ENCODE results near the gene ATAD3A.
A peak's percentile ranks its signal among the peaks of the same experiment; 100 is the strongest.
"Not testable (repeated sequence)": the region's sequence is repeated elsewhere in the genome, so short reads cannot be mapped to it uniquely, and the experiment has no call there.

Gene ATAD3A

DNA sequence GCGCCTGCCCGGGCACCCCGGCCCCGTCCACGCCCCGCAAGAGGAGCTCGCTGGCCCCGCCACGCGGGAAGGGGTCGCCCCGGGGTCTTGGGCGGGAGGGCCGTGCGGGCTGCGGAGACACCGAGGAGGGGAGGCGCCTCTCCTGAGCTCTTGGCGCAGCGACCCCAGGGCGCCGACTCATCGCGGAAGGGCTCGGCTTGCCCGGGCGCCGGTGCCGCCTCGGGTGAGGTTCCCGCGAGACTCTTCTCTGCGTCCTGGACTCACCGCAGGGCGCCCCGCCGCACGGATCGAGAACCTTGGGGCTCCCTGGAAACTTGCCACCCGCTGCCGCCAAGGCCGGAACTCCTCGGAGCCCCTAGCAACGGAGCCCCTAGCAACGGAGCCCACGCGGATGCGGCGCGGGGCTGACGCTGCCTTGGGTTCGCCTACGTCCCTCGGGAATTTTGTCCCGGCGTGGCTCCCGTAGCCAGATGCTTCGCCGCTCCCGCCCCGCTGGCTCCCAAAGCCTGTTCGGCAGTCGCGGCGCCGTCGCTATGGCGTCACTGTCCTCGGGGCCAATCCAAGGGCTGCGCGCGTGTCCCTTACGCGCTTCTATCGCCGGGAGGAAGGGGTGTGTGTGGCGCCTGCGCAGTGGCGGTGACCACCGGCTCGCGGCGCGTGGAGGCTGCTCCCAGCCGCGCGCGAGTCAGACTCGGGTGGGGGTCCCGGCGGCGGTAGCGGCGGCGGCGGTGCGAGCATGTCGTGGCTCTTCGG is at the start of gene ATAD3A:
Gene ATAD3A (plus strand): TSS at position 630 of the 753 bp plus-strand sequence. CDS start 107 bp downstream, at position 737.
- peak; percentile 98 for DNase-seq

DNA sequence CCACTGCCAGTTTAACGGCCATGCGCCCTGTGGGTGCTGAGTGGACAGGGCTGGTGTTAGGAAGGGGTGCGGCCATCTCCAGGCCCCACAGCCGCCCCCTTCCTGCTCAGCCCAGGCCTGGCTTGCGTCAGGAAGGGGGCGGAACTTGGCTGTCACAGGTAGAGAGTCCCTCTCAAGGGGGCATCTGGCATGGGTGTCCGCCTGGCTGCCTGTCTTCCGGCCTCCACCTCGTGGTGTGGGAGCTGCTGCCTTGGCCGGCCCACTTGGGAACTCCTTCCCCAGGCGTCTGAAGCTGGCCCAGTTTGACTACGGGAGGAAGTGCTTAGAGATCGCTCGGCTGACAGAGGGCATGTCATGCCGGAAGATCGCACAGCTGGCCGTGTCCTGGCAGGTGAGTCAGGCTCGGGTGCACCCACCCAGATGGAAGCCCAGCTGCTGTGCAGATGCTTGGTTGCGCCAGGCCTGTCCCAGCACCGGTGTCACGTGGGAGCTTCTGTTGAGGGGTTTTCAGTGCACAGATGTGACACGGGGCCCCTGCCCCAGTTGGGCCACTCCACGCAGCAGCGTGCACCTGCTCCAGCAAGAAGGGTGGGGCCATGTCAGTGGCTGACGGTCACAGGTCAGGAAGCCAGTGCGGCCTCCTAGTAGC is 49.5 kb upstream of the ATAD3A start:
- peak; percentile 50 for DNase-seq

DNA sequence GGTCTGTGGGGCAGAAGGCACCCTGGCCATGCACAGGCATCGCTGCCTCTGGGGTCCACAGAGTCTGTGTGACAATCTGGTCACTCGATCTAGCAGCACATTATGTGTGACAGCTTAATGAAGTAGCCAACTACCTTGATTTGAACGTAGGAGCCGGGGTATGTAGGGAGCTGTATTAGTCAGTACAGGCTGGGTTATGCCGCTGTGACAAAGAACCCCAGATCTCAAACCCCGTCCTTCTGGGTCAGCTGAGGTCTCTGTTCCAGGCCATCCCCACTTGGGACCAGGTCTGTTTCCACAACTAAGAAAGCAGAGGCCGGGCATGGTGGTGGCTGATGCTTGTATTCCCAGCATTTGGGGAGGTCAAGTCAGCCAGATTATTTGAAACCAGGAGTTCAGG is 48.6 kb upstream of the ATAD3A start:
- DNase-seq: no peak

DNA sequence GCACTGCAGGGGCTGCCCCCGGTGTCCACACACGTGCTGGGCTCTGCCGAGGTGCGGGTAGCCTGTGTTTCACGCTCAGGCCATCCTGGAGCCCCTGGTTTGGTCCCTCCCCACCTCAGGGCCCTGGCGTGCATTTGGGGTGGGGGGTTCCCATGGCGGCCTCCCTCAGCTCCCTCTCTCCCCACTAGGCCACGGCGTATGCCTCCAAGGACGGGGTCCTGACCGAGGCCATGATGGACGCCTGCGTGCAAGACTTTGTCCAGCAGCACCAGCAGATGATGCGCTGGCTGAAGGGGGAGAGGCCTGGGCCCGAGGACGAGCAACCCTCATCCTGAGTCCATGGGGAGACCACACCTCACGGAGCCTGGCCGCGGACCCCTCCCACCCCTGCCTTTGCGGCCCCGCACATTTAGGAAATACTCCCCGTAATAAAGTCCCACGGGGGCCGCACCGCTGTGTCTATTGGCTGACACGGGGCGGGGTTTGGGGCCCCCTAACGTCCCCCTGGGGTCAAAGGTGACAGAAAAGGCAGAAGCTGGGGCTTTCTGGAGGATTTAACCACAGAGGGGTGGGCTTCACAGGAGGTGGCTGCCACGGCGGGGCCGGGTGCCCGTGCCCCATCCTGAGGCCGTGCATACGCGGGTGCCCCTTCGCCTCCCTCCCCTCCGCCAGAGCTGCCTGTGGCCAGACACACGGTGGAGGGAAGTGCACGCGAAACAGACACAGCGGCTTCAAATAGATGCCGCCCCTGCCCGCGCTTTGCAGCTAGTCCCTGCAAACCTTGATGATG is 43.6 kb upstream of the ATAD3A start:
- DNase-seq: not testable (repeated sequence)

DNA sequence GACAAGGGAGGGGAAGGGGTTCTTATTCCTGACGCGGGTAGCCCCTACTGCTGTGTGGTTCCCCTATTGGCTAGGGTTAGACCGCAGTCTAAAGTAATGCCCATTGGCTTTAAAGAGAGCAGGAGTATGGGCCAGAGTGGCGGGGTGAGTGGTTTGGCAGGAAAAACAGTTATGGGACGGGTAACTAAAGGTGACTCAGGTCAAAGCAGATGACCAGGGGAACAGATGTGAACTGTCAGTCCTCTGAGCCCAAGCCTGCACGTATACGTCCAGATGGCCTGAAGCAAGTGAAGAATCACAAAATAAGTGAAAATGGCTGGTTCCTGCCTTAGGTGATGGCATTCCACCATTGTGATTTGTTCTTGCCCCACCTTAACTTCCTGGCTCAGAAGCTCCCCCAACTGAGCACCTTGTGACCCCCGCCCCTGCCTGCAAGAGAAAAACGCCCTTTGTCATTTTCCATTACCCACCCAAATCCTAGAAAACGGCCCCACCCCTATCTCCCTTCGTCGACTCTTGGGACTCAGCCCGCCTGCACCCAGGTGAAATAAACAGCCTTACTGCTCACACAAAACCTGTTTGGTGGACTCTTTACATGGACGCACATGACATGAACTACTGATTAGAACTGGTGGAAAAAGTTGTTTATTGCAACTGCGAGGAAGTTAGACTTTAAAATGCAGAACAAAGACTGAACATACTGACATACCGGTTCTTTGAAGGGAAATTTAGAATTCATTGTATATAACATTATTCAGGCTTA is 41.2 kb upstream of the ATAD3A start:
- DNase-seq: no peak

DNA sequence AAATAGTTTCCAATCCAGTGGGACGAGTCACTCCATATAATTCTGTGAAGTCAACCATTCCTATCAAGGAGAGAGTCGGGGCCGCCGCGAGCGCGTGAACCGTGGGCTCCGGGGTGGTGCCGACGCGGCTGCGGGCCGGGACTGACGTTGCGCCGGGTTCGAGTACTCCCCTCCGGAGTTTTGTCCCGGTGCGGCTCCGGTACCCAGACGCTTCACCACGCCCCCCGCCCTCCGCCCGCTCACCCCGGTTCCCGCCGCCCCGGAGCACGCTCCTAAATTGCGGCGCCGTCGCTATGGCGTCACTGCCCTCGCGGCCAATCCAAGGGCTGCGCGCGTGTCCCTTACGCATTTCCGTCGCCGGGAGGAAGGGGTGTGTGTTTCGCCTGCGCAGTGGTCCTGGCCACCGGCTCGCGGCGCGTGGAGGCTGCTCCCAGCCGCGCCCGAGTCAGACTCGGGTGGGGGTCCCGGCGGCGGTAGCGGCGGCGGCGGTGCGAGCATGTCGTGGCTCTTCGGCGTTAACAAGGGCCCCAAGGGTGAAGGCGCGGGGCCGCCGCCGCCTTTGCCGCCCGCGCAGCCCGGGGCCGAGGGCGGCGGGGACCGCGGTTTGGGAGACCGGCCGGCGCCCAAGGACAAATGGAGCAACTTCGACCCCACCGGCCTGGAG is 40.4 kb upstream of the ATAD3A start, which contains the start of gene ATAD3B:
Gene ATAD3B (plus strand): TSS at position 377 of the 664 bp plus-strand sequence. CDS start 120 bp downstream, at position 497.
- DNase-seq: peak; percentile 93

DNA sequence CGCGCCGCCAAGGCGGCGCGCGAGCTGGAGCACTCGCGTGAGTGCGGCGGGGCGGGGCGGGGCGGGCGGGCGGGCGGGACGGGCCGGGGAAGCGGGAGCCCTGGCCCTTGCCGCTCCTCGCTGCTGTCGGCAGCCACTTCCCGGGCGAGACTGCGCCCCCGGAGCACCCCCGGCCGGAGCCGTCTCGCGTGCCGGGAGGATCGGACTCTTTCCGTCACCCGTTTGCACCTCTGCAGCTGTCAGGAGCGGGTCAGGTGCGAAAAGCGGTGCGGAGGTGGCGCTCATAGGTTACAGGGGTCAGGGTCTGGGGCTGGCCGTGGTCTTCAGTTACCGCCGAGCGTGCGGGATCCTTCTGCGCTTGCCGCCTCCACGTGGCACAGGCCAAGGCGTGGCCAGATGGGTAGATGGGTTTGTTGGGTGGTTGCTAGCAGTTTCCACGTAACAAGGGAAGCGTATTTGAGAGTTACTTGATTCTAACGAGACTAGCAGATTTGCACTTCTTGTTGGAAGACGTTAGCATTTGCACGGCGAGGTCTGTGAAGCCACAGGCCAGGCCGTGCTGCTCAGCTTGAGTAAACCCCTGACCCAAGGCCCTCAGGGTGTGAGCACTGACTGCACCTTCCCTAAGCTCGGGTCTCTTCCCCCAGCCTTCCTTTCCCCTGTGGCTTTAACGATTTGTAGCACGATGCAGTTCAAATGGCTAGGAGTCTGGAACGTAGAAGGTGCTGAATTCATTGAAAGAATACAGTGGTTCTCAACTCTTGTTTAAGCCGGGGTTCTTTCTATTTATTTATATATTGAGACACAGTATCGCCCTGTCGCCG is 39.7 kb upstream of the ATAD3A start:
- DNase-seq: not testable (repeated sequence)

DNA sequence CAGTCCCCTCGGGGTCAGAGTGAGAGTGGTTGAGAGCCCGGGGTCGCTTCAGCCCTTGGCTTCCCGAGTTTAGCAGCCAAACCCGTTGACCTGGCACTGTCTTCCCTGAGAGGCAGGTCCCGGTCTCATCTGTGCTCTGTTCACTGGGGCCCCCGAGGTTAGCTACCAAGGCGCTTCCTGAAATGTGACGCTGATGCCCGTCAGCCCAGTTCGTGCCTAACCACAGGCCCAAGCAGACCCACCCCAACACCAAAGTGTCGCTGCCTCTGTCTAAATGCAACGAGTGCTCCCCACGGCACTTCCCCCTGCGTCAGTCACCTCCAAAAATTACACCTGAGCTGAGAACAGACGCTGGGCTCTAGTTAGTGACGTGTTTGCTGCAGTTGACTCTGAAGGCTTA is 36.0 kb upstream of the ATAD3A start:
- not testable (repeated sequence) for DNase-seq

DNA sequence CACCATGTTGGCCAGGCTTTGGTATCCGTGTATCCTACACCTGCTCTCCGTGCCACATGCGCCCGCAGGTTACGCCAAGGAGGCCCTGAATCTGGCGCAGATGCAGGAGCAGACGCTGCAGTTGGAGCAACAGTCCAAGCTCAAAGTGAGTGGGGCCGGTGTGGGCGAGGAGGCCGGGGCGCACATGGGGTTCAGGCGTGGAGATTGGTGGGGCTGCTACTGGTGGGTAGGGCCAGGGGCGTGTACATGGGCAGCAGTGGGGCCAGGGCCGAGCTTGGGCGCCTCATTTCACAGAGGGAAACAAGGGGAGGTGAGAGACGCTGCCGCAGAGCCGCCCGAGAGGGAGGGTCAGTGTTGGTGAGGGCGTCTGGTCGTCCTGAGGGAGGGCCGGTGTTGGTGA is 34.8 kb upstream of the ATAD3A start:
- no peak for DNase-seq

DNA sequence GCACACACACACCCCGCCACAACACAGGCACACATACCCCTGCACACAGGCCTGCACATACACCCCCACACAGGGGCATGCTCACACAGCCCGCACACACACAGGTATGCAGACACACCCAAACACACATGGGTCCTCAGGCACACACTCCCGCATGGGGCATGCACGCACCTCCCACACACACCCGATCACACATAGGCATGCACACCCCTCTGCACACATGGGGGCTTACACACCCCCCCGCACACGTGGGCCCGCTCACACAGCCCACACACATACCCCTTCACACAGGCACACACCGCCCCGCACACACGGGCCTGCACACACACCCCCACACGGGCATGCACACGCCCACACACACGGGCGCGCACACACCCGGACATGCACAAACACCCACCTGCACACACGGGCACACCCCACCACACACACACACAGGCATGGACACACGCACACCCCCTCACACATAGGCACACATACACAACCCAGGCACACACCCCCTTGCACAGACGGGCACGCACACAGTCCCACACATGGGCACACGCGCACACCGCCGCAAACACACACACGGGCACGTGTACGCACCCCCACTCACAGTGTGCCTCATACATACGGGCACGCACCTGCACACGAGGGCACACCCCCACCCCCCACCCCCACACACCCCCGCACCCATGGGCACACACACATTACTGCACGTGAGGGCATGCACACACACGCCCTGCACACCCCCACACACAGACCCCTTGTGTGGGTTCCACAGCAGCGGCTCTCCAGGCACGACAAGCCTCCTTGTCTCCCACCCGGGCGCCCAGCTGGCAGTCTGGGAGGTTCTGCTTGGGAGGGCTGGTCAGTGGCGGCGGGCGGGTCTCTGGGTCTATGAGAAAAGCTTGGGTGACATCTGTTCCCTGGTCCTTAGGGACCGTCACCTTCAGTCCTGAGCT is 32.1 kb upstream of the ATAD3A start:
- no peak for DNase-seq

DNA sequence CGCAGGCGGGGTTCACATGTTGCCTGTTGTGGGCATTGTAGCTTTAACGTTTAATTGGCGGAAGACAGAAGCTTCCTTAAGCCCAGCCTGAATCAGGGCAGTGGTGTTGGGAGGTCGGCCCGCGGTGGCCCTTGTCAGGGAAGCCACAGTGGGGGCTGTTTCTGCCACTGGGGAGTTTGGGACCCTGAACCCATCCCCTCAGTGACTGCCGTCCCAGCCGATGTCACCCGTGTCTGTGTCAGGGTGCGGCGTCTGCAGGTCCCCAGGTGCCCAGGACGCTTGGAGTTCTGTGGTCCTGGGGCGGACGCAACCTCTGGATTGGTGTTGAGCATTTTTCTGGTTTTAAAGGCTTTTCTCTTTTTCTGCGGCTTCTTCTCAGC is 31.5 kb upstream of the ATAD3A start:
- not testable (repeated sequence) for DNase-seq

DNA sequence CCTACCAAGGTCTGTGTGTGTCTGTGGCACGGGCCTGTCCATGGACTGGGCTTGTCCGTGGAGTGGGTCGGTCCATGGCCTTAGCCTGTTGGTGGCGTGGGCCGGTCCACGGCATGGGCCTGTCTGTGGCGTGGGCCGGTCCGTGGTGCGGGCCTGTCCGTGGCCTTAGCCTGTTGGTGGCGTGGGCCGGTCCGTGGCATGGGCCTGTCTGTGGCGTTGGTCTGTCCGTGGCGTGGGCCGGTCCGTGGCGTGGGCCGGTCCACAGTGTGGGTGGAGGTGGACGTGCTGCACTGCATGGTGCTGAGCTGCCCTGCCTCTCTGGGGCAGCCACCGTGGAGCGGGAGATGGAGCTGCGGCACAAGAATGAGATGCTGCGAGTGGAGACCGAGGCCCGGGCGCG is 30.2 kb upstream of the ATAD3A start:
- DNase-seq: not testable (repeated sequence)

DNA sequence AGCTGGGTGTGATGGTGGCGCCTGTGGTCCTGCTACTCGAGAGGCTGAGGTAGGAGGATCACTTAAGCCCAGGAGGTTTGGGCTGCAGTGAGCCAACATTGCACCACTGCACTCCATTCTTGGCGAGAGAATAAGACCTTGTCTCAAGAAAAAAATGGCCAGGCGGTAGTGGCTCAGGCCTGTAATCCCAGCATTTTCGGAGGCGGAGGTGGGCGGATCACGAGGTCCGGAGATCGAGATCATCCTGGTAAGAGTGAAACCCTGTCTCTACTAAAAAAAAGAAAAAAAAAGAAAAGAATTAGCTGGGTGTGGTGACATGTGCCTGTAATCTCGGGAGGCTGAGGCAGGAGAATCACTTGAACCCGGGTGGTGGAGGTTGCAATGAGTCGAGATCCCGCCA is 29.1 kb upstream of the ATAD3A start:
- no peak for DNase-seq

DNA sequence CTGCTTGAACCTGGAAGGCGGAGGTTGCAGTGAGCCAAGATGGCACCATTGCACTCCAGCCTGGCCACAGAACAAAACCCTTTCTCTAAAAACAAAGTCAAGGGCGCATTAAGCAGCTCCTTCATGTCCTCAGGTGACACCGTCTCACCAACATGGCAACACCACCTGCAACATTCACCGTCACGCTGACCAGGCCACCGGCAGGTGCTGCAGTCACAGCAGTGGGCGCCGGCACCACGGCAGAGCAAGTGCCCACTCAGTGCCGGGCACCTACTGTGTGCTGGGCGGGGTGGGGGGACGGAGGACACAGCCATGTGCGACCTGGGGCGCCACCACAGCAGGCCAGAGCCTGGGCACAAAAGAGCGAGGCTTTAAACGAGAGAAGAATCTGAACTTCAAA is 28.2 kb upstream of the ATAD3A start:
- DNase-seq: no peak

DNA sequence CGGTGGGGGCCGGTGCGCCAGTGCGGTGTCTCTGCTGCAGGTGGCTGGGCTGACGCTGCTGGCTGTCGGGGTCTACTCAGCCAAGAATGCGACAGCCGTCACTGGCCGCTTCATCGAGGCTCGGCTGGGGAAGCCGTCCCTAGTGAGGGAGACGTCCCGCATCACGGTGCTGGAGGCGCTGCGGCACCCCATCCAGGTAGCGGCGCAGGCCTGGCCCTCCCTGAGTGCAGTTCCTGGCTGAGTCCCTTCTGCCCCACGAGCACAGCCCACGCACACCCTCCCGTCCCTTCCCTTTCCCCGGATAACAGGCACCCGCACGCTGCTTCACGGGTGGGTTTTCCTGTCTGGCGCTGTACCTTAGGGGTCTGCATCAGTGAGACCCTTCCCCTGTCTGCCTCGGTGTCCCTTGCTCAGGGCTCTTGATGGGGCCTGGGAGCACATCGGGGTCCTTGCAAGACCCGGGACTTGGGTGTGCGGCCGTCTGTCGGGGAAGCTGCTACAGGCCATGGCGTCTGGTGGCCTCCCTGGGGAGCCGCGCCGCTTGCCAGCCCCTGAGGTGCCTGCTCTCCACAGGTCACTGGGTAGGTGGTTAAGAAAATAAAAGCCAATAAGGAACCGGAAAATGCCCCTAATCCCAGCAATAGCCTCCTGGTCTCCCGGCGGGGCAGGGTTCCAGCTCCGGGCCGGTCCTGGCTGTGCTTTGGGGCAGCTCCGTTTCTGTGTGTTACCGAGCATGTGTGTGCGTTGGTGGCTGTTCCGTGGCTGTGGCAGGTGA is 26.8 kb upstream of the ATAD3A start:
- DNase-seq: not testable (repeated sequence)

DNA sequence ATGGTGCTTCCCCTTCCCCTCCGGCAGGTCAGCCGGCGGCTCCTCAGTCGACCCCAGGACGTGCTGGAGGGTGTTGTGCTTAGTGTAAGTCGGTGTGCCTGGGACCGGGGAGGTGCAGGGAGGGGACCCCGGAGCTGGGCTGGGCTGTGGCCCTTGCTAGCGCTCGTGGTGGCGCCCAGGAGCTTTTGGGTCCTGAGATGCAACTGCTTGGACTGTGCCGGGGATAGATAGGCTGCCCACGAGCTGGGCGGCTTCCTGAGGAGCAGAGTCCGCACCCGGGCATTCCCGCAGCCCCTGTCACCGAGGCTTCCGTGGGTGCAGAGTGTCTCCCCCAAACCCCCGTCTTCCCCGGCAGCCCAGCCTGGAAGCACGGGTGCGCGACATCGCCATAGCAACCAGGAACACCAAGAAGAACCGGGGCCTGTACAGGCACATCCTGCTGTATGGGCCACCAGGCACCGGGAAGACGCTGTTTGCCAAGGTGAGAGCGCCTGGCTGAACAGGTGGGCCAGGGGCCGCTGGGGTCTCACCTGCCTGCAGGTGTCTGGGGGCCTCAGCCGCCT is 26.1 kb upstream of the ATAD3A start:
- not testable (repeated sequence) for DNase-seq

DNA sequence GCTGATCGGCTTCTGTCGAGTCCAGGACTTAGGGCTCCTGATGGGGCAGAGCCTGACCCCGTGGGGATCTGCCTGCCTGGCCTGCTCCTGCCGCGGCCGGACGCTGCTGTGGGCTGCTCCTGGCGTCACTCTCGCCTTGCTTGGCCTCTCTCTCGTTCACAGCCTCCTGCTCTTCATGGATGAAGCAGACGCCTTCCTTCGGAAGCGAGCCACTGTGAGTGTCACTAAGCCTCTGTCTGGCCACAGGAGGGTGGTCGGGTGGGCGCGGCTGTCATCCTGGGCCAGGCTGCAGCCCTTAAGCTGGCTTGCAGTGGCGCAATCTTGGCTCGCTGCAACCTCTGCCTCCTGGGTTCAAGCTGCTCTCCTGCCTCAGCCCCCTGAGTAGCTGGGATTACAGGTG is 24.3 kb upstream of the ATAD3A start:
- DNase-seq: no peak

DNA sequence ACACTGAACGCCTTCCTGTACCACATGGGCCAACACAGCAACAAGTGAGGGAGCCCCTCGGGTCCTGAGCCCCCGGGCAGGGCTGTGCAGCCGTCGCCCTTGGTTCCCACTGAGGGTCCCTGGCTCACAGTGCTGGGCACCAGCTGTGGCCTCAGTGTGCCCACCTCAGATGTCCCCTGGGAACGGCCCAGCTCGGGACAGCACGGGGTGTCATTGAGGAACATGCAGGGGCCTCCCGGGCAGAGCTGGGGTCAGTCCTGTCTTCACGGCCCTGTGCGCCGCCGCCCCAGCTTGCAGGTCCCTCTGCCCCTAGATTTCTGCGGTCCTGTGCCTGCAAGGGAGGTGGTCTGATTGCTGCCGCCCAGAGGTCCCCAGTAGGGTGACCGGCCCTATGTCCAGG is 22.7 kb upstream of the ATAD3A start:
- no peak for DNase-seq

DNA sequence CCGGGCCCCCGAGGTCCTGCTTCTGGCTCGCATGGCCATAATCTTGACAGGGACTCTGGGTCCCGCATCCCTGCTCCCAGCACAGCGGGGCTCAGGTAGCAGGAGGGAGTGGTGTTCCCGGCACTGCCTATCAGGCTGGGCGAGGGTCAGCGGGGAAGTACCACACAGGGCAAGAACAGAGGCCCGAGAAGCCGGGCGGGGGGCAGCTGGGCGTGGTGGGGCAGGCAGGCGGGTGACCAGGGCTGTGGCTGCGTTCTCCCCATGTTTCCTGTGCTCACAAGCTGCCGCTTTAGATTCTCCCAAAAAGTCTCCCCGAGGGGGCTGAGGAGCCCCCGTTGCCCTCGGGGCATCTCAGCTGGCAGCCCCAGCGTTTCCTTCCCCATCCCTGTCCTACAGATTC is 22.1 kb upstream of the ATAD3A start:
- DNase-seq: no peak
